Peyer's patch (tissue), 4 donors: ENCODE results near the gene GIGYF1.

ENCODE experiments used
- CTCF ChIP-seq, 6 experiments: fragments of 450-650 bp in 4 of 6; fragments of 200-600 bp in 2 of 6; sonication (generic) in 1 of 6; IDR thresholded peaks; one replicate each; pipeline ENCODE4 v1.5.1; 2017 to 2019; ENCODE audit warnings: antibody characterized with exemption in 6 of 6, mild to moderate bottlenecking in 3 of 6, moderate library complexity in 1 of 6
- POLR2A ChIP-seq, 2 donors: fragments of 450-650 bp; IDR thresholded peaks; one replicate each; pipeline ENCODE4 v1.5.1; 2017; ENCODE audit warnings: antibody characterized with exemption in 2 of 2, mild to moderate bottlenecking in 2 of 2, moderate library complexity in 2 of 2

GRCh38 chr7:100679927-100680575 is 14.0 kb downstream of the GIGYF1 start:
- TF ChIP-seq CTCF (IDR thresholded peaks at IDR 0.05) (no peak), POLR2A (IDR thresholded peaks at IDR 0.05) (no peak)
